NCI-H2029 (cell line): ENCODE measurements around the gene TBL3.
"Not testable (repeated sequence)": the region's sequence is repeated elsewhere in the genome, so short reads cannot be mapped to it uniquely, and the experiment has no call there.

ENCODE experiments used
- DNase-seq: peaks from one replicate; lab custom pipeline; 2025; lab: John Stamatoyannopoulos, UW

Gene TBL3

DNA sequence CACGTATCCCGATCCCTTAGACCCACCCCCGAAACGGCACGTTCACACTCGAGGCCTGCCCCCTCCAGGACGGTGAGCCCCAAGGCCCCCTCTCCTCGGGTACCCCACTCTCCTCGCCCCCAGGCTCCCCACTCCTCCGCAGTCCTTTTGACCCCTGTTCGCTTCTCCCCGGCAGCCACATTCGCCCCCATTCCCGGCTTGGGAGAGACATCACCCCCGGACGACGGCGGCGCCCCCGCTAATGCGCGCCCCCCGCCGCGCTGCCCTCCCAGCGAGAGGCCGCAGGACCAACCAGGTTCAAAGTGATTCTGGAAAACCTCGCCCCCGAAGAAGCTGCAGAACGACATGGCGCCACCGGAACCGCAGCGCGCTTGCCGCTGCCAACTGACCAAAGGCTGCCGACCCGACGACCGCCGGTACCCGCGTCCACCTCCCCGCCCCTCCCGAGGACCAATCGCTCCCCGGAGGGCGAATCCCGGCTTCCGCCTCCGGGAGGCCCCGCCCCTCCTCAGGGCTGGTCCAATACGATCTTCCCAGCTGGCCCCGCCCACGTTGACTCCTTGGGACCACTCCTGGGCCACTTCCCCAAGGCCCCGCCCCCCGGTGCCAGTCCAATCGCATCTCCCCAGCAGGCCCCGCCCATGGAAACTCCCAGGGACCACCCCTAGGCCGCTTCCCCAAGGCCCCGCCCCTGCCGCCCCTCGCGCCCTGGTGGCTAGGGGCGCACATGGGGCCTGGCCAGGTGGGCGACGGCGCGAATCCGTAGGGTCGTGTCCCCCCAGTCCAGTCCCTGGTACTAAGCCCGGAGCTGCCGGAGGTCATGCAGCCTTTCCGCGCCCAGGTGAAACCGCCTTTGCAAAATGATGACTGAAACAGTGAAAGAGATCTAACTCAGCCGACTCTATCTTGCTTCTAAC is 28.8 kb upstream of the TBL3 start, which contains the start of gene MSRB1:
TSS of gene MSRB1 (minus strand) at position 390 of the 917 bp plus-strand sequence. CDS start at position 347, 43 bp downstream.
- DNase-seq, result peak; percentile 98

DNA sequence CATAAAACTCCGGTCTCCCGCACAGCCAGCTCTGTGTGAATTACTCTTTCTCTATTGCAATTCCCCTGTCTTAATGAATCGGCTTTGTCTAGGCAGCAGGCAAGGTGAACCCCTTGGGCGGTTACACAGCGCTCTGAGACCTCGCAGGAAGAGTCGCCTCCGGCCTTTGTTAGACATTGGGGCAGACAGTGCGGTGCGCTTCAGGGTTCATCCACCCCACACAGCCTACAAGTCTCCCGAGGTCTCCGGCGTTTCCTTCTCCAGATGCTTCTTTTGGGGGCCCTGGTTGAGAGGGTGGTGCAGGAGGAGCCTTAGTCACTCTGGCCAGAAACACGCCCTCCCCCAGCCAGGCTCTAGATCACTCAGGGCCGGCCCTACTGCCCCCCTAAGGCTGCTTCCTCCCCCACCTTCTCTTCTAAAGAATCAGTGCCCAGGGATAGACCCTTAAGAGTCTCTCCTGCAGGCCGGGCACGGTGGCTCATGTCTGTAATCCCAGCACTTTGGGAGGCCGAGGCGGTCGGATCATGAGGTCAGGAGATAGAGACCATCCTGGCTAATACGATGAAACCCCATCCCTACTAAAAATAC is 27.1 kb upstream of the TBL3 start:
- no peak for DNase-seq

DNA sequence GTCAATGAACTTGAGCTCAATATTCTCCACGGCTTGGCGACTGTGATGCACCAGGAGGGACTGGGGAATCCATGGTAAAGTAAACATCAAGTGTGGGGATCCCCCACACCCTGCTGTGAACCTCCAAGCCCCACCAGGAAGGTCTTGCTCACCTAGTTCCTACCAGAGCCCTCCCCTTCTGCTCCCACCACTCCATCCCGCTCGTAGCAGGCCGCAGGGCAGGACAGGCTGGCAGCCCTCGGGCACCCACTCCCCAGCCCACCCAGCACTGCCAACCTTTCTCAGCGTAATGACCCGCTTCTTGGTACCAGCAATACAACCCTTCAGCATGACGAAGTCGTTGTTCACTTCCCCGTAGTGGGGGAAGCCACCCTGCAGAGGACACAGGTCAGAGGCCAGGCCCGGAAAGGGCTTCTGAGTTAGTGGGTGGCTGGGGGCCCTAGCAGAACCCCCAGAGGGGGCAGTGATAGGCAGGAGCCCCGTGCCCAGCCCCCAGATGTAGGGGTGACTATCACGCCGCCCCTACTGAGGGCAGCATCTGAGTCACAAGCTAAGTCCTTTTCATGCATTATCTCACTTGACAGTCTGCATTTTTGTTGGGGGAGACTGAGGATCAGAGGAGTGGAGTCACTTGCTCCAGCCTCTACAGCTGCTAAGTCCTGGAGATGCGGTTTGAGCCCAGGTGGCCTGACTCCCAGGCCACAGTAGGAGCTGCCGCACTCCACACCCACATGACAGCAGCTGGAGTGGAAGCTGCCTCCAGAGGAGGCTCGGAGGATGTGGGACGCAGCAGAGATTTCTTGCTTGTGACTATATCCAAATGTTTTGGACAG is 26.1 kb upstream of the TBL3 start:
- no peak for DNase-seq

DNA sequence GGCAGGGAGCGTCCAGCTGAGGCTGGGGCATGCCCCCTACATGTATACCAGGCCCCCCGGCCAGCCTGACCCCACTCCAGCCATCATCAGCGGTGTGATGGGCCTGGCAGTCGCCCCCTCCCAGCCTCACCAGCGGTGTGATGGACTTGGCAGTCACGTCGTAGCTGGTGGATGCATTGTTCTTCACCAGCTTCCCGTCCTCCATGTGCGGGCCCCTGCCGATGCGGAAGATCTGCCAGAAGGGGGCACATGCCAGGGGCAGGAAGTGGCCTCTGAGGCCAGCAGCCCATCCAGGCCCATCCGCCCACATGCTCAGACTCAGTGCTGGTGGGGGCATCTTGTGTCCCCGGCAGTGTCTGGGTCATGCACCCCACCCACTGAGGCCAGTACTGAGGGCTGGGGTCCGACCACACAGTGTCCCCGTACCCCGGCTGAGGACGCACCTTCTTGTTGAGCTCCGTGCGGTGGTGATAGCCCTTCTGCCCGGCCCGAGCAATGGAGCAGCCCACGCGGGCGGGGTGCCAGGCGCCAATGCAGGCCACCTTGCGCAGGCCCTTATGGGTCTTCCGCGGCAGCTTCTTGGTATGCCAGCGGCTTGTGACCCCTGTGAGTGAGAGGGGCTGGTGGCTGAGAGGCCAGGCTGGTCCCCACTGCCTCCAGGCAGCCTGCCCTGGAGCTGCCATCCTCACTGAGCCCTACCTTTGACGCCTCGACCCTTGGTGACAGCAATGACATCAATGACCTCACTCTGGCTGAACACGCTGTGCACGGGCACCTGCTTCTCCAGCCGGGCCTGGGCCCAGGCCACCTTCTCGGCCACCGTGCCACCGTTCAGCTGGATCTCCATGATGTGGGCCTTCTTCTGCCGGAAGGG is 25.1 kb upstream of the TBL3 start:
- no peak for DNase-seq

DNA sequence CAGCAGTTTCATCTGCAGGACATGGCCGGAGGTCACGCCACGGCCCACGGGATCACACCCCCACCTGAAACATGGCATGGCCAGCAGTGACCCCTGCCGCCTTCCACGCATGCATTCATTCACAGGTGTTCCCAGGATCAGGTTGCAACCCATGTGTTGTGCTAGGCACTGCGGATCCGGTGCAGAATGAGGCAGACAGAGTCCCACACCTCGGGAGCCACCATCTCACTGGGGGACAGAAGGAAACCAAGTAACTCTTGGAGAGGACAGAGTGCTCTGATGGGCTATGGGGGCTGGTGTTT is 24.5 kb upstream of the TBL3 start:
- no peak for DNase-seq

DNA sequence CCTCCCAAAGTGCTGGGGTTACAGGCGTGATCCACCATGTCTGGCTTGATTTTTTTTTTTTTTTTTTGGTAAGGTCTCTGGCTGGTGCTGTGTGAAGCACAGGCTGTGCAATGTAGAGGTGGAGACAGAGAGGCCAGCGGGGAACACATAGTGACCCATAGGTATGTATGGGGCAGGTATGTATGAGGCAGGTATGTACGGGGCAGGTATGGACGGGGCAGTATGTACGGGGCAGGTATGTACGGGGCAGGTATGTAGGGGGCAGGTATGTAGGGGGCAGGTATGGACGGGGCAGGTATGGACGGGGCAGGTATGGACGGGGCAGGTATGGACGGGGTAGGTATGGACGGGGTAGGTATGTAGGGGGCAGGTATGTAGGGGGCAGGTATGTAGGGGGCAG is 22.3 kb upstream of the TBL3 start:
- no peak for DNase-seq

DNA sequence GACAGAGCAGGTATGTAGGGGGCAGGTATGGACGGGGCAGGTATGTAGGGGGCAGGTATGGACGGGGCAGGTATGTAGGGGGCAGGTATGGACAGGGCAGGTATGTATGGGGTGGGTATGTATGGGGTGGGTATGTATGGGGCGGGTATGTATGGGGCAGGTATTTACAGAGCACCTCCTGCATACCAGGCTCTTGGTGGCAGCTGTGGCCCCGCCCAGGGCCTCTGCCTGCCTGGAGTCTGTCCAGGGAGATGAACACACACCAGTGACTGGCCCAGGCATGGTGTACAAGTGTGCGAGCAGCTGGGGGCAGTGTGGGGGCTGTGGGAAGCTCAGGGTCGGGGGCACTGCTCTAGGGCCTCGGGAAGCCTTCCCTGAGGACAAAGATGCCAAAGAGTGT is 21.8 kb upstream of the TBL3 start:
- no peak for DNase-seq

DNA sequence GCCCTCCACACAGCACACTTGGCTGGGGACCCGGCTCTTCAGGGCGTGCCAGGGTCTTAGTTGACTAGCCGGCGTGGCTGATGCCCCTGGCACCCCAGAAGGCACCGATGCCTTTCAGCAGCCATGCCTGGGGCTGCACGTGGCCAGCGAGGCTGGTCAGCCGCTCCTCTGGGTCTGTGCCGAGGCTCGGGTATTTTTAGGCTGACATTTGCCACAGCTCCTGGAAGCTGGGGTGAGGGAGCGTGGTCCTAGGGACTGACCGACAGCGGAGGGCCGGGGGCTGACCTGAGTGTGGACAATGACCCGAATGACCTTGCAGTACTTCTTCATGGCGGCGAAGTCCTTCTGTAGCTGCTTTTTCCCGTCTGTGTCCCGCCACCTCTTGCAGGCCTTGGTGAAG is 21.3 kb upstream of the TBL3 start:
- DNase-seq, result no peak

DNA sequence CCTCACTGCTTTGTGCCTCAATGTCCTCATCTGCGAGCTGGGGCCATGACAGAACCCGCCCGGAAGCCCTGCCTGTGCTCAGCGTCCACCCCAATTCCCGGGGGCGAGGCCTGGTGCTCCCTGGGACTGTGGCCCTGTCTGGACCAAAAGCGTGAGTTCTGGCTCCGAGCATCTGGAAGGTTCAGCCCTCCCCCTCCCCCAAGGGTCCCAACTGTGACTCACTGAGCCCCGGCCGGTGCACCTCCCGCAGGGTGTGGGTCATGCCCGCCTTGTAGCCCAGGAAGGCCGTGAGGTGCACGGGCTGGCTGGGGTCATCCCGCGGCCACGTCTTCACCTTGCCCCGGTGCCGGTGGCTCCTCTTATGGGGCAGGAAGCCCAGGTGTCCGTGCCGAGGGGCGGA is 18.1 kb upstream of the TBL3 start:
- no peak for DNase-seq

DNA sequence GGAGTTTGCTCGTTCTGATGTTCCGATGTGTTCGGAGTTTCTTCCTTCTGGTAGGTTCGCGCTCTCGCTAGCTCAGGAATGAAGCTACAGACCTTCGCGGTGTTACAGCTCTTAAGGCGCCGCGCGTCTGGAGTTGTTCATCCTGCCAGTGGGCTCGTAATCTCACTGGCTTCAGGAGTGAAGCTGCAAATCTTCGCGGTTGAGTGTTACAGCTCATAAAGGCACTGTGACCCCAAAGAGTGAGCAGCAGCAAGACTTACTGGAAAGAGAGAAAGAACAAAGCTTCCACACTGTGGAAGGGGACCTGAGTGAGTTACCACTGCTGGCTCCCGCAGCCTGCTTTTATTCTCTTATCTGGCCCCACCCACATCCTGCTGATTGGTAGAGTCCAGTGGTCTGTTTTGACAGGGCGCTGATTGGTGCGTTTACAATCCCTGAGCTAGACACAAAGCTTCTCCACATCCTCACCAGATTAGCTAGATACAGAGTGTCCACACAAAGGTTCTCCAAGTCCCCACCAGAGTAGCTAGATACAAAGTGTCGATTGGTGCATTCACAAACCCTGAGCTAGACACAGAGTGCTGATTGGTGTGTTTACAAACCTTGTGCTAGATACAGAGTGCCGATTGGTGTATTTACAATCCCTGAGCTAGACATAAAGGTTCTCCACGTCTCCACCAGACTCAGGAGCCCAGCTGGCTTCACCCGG is 14.3 kb upstream of the TBL3 start:
- not testable (repeated sequence) for DNase-seq

DNA sequence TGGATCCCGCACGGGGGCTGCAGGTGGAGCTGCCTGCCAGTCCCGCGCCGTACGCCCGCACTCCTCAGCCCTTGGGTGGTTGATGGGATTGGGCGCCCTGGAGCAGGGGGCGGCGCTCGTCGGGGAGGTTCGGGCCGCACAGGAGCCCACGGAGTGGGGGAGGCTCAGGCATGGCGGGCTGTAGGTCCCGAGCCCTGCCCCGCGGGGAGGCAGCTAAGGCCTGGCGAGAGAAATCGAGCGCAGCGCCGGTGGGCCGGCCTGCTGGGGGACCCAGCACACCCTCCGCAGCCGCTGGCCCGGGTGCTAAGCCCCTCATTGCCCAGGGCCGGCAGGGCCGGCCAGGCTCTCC is 13.7 kb upstream of the TBL3 start:
- DNase-seq, result not testable (repeated sequence)

DNA sequence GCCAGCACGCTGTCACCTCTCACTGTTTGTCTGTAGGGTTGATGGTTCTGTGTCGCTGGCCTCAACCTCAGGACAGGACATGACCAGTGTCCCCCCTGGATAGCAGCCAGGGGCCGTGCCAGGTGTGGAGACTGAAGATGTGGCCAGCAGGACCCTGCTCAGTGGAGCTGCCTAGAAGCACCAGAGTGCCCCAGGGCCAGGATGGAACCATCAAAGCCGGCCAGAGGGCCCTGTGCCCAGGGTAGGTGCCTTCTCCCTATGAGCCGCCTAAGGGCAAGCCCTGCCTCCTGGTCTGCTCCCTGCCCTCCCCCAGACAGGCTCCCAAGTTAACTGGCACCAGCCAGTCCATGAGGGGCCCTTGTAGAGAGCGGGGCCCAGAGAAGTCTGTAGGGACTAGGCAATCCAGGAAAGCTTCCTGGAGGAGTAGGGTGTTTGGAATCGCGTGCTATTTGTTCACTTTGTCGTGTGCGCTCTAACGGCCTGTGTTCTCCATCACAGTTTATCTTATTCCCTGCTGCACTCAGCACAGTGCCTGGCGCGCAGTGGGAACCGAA is 13.1 kb upstream of the TBL3 start:
- no peak for DNase-seq

DNA sequence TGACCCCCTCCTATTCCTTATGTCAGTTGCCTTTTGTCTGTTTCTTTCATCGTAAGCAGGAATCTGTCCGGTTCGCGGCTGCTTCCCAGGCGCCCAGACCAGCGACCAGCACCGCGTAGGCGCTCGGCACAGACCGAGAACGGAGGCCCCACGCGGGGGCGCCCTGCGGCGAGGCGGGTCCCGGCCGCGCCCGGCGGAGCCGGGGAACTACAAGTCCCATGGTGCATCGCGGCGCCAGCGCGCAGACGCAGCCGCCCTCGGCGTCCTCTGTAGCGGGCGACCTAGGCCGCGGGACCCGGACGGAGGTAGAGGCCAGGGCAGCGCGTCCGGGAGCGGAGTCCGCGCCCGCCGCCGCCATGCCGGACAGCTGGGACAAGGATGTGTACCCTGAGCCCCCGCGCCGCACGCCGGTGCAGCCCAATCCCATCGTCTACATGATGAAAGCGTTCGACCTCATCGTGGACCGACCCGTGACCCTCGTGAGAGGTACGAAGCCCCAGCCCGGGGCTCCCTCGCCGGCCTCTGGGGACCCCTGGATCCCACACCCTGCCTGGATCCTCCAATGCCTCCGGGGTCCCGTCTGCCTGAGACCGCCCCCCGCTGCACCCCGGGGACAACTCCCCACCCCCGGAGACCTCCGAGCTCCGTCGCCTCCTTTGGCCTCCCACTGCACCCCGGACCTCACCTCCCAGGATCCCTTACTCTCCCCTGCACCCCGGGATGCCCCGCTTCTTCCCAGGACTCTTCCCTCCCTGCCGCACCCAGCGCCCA is 12.4 kb upstream of the TBL3 start, which contains the start of gene NDUFB10:
TSS of gene NDUFB10 (plus strand) at position 270 of the 771 bp plus-strand sequence. CDS start at position 357, 87 bp downstream.
- DNase-seq, result peak; percentile 79

DNA sequence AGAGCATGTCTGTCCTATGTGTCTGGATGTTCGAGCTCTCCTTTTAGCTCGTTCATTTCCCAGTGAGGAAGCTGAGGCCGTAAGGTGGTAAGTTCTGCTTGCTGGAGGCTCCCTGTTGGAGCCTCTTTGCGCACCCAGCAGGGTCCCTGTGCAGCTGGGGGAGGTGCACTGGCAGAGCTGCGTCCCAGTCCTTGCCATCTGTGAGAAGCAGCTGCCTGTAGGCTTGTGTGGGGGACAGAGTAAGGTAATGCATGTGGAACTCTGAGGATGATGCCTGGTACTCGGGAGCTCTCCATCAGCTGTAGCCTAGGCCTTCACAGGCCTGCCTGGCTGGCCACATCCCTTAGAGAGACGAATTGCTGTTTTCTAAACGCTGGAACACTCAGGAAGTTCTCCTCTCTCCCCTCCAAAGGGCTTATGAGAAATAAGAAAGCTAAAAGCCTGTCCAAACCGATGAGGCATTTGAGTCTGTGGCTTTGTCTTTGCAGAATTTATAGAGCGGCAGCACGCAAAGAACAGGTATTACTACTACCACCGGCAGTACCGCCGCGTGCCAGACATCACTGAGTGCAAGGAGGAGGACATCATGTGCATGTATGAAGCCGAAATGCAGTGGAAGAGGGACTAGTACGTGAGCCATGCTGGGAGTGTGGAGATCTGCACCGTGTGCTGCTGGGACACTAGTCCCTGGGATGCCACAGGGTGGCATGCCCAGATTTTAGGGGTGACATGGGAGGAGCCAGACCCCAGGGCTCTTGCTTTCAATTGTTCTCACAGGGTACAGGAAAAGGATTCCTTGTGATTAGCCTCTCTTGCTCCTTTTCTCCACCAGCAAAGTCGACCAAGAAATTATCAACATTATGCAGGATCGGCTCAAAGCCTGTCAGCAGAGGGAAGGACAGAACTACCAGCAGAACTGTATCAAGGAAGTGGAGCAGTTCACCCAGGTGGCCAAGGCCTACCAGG is 10.9 kb upstream of the TBL3 start:
- no peak for DNase-seq

DNA sequence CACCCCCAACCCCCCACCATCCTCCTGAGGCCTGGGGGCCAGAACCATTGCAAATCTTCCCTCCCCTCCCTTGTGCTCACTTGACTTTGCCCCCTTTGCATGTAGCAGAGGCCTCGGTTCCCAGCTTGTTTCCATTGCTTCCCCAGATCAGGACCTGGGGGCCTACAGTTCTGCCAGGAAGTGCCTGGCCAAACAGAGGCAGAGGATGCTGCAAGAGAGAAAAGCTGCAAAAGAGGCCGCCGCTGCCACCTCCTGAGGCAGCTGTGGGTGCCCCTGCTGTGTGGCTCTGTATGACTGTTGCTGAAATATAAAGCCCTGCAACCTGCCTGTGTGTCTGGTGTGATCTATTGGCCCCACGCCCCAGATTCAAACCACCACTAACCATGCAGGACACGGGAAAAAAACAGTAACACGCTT is 10.2 kb upstream of the TBL3 start:
- no peak for DNase-seq

DNA sequence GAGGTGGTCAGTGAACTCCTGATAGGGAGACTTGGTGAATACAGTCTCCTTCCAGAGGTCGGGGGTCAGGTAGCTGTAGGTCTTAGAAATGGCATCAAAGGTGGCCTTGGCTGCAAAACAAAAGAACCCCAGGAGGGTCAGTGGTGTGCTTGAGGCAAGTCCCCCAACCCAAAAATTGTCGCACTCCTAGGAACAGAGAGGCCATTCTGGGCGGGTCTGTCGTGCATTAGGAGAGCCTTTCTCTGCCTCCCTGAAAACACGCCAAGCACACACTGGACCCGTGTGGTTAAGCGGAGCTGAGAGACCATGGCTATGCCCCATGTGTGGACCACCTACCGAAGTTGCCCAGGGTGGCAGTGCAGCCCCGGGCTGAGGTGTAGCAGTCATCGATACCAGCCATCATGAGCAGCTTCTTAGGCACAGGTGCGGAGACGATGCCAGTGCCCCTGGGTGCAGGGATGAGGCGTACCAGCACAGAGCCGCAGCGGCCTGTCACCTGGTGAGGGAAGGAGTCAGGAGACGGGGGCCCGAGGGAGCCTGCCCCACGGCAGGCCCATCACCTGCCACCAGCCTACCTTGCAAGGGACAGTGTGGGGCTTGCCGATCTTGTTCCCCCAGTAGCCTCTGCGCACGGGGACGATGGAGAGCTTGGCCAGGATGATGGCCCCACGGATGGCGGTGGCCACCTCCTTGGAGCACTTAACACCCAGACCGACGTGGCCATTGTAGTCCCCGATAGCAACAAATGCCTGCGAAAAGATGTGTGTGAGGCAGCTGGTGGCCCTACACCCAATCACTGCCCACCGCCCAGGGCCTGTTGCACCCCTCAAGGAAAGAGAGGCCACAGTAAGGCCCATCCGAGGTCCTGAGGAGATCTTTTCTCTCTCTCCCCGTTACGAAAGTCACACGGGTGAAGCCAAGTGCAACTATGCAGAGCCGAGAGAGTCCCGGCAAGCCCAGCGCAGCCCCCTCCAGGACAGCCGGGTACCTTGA is 9.4 kb upstream of the TBL3 start:
- not testable (repeated sequence) for DNase-seq

DNA sequence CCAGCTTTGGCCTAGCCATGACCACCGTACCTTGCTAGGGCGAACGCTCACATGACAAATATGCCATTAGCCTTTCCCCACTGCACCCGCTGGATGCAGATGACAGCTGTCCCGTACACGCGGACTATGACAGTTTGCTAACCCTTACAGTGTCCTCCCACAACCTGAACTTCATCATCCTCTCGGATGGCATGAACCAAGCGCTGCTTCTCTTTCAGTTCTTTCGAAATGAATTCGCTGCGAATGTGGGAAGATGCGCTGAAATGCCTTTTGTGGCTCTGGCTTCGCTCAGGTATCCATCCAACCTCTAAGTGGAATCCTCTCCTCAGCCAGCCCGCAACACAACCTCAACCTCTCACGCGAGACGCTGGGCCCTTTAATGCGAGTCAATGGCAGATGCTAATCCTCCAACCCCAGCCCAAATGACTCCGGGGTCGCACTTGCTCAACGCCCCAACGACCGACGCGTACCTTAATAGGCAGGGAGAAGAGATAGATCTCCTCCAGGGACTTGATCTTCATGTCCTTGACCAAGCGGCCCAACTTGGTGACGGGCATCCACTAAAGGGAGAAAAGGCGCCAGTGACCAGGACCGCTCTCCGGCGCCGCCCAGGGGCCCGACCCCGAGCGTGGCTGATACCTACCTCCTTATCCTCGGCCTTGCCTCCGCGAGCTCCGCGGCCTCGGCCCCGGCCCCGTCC is 7.9 kb upstream of the TBL3 start:
- DNase-seq, result no peak
